GM13976 (cell line): ENCODE data around the gene TSHB.

Experiments used
- DNase-seq: peaks from one replicate; pipeline ENCODE4 v3.0.0; 2012; ENCODE audit warnings: low spot score
- in situ Hi-C: fragments of 300-500 bp; cut with MboI; formaldehyde crosslinking; loops from one replicate; pipeline ENCODE4 v1.12.0; 2022; ENCODE audit warnings: low sequenced_read_pairs, mixed read lengths, inconsistent platforms; ENCODE audit not compliant: unreplicated experiment
- TF ChIP-seq, protein P1 (sequence below): IDR thresholded peaks from 2 replicates; pipeline ENCODE4 v1.5.1; 2012; ENCODE audit warnings: borderline replicate concordance, mild to moderate bottlenecking; ENCODE audit not compliant: insufficient read depth; ENCODE audit errors: extremely low read depth, missing control alignments, control extremely low read depth

TSHB gene

DNA sequence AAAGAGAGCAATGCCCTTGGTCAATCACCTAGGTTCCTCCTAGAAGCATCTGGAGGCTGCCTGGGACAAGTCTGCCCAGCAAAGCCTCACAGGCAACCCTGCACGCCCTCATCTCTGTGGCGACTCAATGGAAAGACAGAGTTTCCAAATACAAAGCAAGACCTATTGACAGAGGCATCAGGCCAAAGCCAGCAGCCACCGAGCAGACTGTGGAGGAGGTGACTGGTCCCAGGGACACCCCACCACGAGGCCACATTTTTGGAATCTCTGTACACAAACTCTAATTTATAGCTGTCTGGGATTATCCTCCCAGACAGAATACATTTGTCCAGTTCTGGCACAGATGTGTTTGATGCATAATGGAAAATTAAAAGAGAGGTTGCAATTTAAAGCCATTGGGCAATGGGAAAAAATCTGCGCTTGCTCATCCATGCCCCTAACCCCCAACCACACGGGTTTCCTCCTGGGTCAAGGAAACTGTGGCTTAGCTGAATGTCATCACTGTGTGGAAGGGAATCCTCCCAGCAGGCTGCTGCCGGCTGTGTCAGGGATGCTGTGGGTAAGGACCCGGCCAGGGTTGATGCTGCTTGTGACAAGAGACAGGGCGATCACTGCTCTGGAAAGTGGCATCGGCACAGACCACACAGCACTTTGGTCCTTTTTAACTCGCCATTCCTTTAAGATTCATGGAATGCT, 45.4 kb downstream of the TSHB start:
- in situ Hi-C loops = no loop called here
- TF ChIP-seq, protein P1, sequence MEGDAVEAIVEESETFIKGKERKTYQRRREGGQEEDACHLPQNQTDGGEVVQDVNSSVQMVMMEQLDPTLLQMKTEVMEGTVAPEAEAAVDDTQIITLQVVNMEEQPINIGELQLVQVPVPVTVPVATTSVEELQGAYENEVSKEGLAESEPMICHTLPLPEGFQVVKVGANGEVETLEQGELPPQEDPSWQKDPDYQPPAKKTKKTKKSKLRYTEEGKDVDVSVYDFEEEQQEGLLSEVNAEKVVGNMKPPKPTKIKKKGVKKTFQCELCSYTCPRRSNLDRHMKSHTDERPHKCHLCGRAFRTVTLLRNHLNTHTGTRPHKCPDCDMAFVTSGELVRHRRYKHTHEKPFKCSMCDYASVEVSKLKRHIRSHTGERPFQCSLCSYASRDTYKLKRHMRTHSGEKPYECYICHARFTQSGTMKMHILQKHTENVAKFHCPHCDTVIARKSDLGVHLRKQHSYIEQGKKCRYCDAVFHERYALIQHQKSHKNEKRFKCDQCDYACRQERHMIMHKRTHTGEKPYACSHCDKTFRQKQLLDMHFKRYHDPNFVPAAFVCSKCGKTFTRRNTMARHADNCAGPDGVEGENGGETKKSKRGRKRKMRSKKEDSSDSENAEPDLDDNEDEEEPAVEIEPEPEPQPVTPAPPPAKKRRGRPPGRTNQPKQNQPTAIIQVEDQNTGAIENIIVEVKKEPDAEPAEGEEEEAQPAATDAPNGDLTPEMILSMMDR = no peak
- no peak for DNase-seq

DNA sequence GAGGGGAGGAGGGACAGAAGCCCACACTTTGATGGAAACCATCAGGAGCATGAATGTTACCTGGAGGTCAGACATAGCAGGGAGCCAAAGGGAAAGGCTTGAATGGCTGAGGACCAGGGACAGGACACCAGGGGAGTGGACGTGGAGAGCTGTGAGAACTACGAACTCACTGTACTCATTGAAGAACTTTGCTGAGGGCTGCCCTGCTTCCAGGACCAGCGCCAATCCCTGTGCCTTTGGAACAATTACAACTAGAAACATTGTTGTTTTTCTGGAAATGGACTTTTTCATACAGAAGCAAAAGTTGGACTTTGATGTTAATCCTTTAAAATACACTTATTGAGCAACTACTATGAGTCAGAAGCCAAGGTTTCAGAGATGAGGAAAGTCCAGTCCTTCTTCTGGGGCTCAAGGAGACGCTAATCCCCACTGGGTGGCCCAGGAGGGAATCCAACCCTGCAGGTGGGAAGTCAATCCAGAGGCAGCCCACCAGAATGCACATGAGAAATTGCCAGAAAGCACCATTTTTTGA, 46.8 kb downstream of the TSHB start:
- TF ChIP-seq, protein P1 = no peak
- in situ Hi-C loops = no loop called here
- no peak for DNase-seq

DNA sequence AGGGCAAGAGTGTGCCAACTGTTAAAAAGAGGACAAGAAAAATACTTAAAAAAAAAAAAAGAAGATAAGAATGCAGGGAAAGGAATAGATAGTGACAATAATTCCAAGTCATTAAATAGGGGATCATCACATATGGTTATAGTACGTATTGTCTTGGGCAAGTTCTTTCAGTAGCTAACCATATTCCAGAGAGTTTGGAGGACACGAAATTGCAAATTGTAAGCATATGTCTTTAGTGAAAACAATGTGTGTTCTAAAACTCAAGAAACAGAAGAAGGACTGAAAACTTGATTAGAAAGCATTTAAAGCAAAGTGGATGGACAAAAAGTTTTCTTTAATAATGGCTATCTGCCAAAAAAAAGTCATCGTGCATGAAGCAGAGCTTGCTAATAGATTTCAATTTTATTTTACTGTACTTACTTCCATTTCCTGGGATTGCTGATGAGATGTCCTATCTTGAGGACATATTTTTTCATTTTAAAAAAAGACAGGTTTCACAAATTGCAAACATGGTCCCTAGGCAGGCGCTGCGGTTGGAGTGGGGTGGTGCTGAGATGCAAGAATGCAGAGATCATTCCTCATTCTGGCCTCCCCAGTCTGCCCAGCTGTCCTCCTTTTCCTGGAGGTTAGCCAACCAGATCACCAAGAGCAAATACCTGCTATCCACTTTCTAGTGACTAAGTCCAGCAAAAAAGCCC, 47.8 kb downstream of the TSHB start:
- in situ Hi-C loops = no loop called here

DNA sequence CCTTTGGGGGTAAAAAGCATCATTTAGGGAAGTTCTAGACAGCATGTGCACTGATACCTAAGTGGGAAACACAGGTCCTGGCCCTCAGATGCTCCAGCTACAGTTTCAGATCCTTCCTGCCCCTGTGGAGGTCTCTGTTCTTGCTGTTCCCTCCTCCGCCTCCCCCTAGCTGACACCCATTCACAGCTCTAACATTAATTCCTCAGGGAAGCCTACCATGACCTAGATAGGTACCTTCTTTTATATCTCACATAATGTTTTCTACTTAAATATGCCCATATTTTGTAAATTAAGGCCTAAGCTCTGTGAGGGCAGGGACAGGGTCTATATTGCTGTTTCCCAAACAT, 48.3 kb downstream of the TSHB start:
- TF ChIP-seq, protein P1 = no peak
- in situ Hi-C loops = no loop called here
- DNase-seq = no peak

More for the DNA sequence above, 47.8 kb downstream of the TSHB start:
- no peak for DNase-seq
- TF ChIP-seq, protein P1 = no peak

DNA sequence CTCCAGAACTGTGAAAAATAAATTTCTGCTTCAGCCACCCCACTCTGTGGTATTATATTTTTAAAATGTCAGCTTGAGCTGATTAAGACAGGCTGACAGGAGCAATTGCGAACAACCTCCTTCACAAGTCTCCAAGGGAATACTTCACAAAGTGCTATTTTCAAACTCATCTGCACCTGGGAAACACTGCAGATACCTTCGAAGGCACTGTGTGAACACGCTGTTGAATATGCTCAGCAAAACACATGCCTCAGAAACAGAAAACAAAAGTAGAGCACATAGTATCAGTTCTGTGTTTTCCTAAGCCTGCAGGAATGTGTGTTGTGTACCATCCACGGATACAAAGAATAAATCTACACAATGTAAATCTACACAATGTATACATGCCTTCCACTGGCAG, 49.1 kb downstream of the TSHB start:
- DNase-seq = no peak
- TF ChIP-seq, protein P1 = no peak
- in situ Hi-C loops = no loop called here

DNA sequence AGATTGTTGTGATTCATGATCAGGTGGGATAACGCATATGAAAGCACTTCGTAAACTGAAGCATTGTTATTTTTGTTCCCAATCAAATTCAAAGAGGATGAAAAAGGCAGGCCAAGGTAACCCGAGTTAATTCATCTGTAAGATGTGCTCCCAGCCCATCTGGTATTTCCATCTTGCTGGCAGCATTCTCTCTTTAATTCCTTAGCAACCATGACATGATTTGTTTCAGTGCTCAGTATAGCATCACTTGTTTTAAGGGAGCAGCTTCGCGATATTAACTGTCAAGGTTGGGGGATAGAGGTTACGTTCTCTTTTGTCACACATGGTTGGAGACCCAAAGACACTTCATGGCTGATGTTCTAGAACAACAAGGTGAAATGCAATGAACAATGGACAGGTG, 53.3 kb downstream of the TSHB start:
- TF ChIP-seq, protein P1 = no peak
- no peak for DNase-seq
- in situ Hi-C loops = no loop called here
